GM12878 (cell line): ENCODE measurements around the gene SLC4A8. TPM values are rescaled to one million over a fixed set of nuclear protein-coding genes. Genes with fewer than 3 reads are reported as not detected.

Source experiments
- ATAC-seq: fragments of 200-7000 bp; cut with Tn5 transposase; 3 replicates; pipeline ENCODE4 v1.9.1; 2020; ENCODE audit warnings: mild to moderate bottlenecking, moderate library complexity
- BruUV-seq: library from RNA; stranded (reverse); fragments of 400-500 nt; replicated peaks from 2 replicates; lab custom pipeline; 2021; lab: Mats Ljungman, UMichigan
- CTCF ChIA-PET: fragments of 300-600 bp; sonication (Branson Sonifier 250); formaldehyde crosslinking; extraction: SDS; loops from one replicate; lab custom pipeline; 2021; ENCODE audit warnings: inconsistent platforms; lab: Yijun Ruan, JAX
- POLR2A ChIA-PET: fragments of 350-600 bp; formaldehyde crosslinking; extraction: SDS; loops from one replicate; lab custom pipeline; 2021; ENCODE audit warnings: inconsistent platforms; lab: Charles Lee
- RAD21 ChIA-PET: fragments of 300-600 bp; sonication (Branson Sonifier 250); formaldehyde crosslinking; loops from one replicate; lab custom pipeline; 2023; ENCODE audit warnings: antibody characterized with exemption; ENCODE audit not compliant: unreplicated experiment; lab: Charles Lee
- SMC1A ChIA-PET: fragments of 300-600 bp; sonication (Branson Sonifier 250); formaldehyde crosslinking; loops from one replicate; lab custom pipeline; 2023; ENCODE audit not compliant: unreplicated experiment, uncharacterized antibody; lab: Charles Lee
- DNase-seq: peaks from one replicate; pipeline ENCODE4 v3.0.0-alpha.2; 2011; ENCODE audit warnings: low read depth, low spot score
- FAIRE-seq: peaks from 3 replicates; lab custom pipeline; 2011; peaks lifted over from hg19 to GRCh38; lab: Jason Lieb, UNC
- H2AFZ ChIP-seq: 2 replicates; pipeline ENCODE4 v1.6.0; 2011; ENCODE audit warnings: low read depth, low read length, control low read depth; ENCODE audit not compliant: control insufficient read depth
- H3K27ac ChIP-seq: 2 replicates; pipeline ENCODE4 v1.5.1; 2011; ENCODE audit warnings: control low read depth; ENCODE audit not compliant: control insufficient read depth, insufficient read depth
- H3K27me3 ChIP-seq, 2 experiments: replicated peaks in 1 of 2; 2 replicates each; pipeline versions ENCODE4 v1.6.0 to v1.6.1; 2011; ENCODE audit warnings: low read length in 1 of 2; ENCODE audit not compliant: control insufficient read depth in 2 of 2, insufficient read depth in 2 of 2
- H3K36me3 ChIP-seq, 2 experiments: 2 replicates each; pipeline ENCODE4 v1.5.1; 2011; ENCODE audit warnings: low read length in 1 of 2; ENCODE audit not compliant: control insufficient read depth in 2 of 2, insufficient read depth in 2 of 2
- H3K4me1 ChIP-seq: 2 replicates; pipeline ENCODE4 v1.6.1; 2011; ENCODE audit warnings: mild to moderate bottlenecking, low read length, moderate library complexity, mixed read lengths; ENCODE audit not compliant: control insufficient read depth, insufficient read depth
- H3K4me2 ChIP-seq: 2 replicates; pipeline ENCODE4 v1.6.0; 2011; ENCODE audit warnings: control low read depth; ENCODE audit not compliant: control insufficient read depth, insufficient read depth
- H3K4me3 ChIP-seq: fragments of 200-600 bp; sonication (generic); 2 replicates; pipeline ENCODE4 v1.5.1; 2016
- H3K79me2 ChIP-seq: 2 replicates; pipeline ENCODE4 v1.6.0; 2011; ENCODE audit warnings: low read length; ENCODE audit not compliant: control insufficient read depth, insufficient read depth
- H3K9ac ChIP-seq: 2 replicates; pipeline ENCODE4 v1.8.0; 2011; ENCODE audit warnings: low read length, control low read depth, mixed read lengths; ENCODE audit not compliant: control insufficient read depth, insufficient read depth
- H3K9me3 ChIP-seq: replicated peaks from 3 replicates; pipeline ENCODE4 v1.5.1; 2011; ENCODE audit warnings: mild to moderate bottlenecking, low read length; ENCODE audit not compliant: control insufficient read depth, insufficient read depth
- H4K20me1 ChIP-seq: 2 replicates; pipeline ENCODE4 v1.6.0; 2011; ENCODE audit not compliant: control insufficient read depth, insufficient read depth
- CHD4 ChIP-seq: fragments of 200-600 bp; sonication (generic); IDR thresholded peaks from 2 replicates; pipeline ENCODE4 v1.6.1; 2016; ENCODE audit warnings: mild to moderate bottlenecking
- HDGF ChIP-seq: fragments of 450-650 bp; IDR thresholded peaks from 2 replicates; pipeline ENCODE4 v1.6.1; 2016; ENCODE audit warnings: antibody characterized with exemption
- IKZF1 ChIP-seq: fragments of 450-650 bp; conservative IDR thresholded peaks from 2 replicates; pipeline ENCODE4 v1.6.1; 2017; ENCODE audit warnings: antibody characterized with exemption, mild to moderate bottlenecking
- MYC ChIP-seq: IDR thresholded peaks from 2 replicates; pipeline ENCODE4 v1.6.1; 2011; ENCODE audit warnings: mild to moderate bottlenecking, low read length, moderate library complexity, inconsistent platforms; ENCODE audit not compliant: insufficient read depth, insufficient replicate concordance, insufficient read length, severe bottlenecking
- NFYB ChIP-seq: IDR thresholded peaks from 2 replicates; pipeline ENCODE4 v1.6.1; 2011; ENCODE audit warnings: low read depth, mild to moderate bottlenecking, low read length, improper control_type of control experiment, moderate library complexity; ENCODE audit not compliant: insufficient read depth
- NR2C2 ChIP-seq: IDR thresholded peaks from 2 replicates; pipeline ENCODE4 v1.6.1; 2011; ENCODE audit warnings: borderline replicate concordance, low read depth; ENCODE audit not compliant: control insufficient read depth, insufficient read length
- RAD21 ChIP-seq: IDR thresholded peaks from 2 replicates; pipeline ENCODE4 v1.6.1; 2011; ENCODE audit warnings: mild to moderate bottlenecking, low read depth, low read length, moderate library complexity; ENCODE audit not compliant: insufficient read depth
- SMAD5 ChIP-seq: IDR thresholded peaks from 2 replicates; pipeline ENCODE4 v1.6.1; 2016; ENCODE audit warnings: antibody characterized with exemption, low read depth
- SPI1 ChIP-seq: IDR thresholded peaks from 2 replicates; pipeline ENCODE4 v1.6.1; 2011; ENCODE audit warnings: low read depth, mild to moderate bottlenecking, low read length, moderate library complexity, borderline replicate concordance; ENCODE audit not compliant: insufficient read depth
- YY1 ChIP-seq: IDR thresholded peaks from 2 replicates; pipeline ENCODE4 v1.6.1; 2011; ENCODE audit warnings: low read depth, mild to moderate bottlenecking, low read length
- ZSCAN29 ChIP-seq: fragments of 450-650 bp; IDR thresholded peaks from 2 replicates; pipeline ENCODE4 v1.6.1; 2017; ENCODE audit warnings: mild to moderate bottlenecking, moderate library complexity
- WGBS: methylation state at CpG from one replicate; pipeline ENCODE4 v1.1.6; 2016; ENCODE audit warnings: low lambda C conversion rate; ENCODE audit not compliant: insufficient replicate concordance, insufficient coverage; ENCODE audit errors: missing lambda C conversion rate; 5-methylcytosine and 5-hydroxymethylcytosine counted together
- in situ Hi-C: fragments of 300-500 bp; cut with MboI; formaldehyde crosslinking; loops from 9 replicates; pipeline ENCODE4 v1.14.3; 2018; ENCODE audit warnings: mixed read lengths
- intact Hi-C: fragments of 100-400 bp; cut with micrococcal nuclease; formaldehyde crosslinking; loops from one replicate; pipeline ENCODE4 v1.14.2; 2022; ENCODE audit not compliant: unreplicated experiment
- polyA plus RNA-seq, 11 experiments: library from polyadenylated mRNA; depleted of rRNA in 4 of 11; unstranded in 6 of 11; stranded (reverse) in 5 of 11; fragments of >200 nt; fragmentation: Nextera tagmentation in 4 of 11; fragmentation: Illumina TruSeq in 1 of 11; extraction: Ambion mirVana in 4 of 11; extraction: Trizol in 1 of 11; gene quantifications; 1 replicate in 1 of 11; 2 replicates in 10 of 11; pipeline versions ENCODE4 v1.2.1 to v1.2.3, GENCODE V29; 2011 to 2016; ENCODE audit warnings: inconsistent platforms in 2 of 11, missing spikeins in 2 of 11, low read depth in 1 of 11
- total RNA-seq, 4 experiments: library from RNA; depleted of rRNA in 3 of 4; stranded (reverse); fragments of >200 nt in 3 of 4; fragmentation: Illumina TruSeq in 1 of 4; extraction: Trizol in 1 of 4; gene quantifications; 2 replicates each; pipeline versions ENCODE4 v1.2.1 to v1.2.3, GENCODE V29; 2013 to 2021

The SLC4A8 gene
- total and polyA plus RNA-seq, 10 of the 15 experiments (the other 5 are each of a cell fraction or from before 2014, with no cell fraction given) = 1.4 to 7.7 (median 3.7) TPM

DNA sequence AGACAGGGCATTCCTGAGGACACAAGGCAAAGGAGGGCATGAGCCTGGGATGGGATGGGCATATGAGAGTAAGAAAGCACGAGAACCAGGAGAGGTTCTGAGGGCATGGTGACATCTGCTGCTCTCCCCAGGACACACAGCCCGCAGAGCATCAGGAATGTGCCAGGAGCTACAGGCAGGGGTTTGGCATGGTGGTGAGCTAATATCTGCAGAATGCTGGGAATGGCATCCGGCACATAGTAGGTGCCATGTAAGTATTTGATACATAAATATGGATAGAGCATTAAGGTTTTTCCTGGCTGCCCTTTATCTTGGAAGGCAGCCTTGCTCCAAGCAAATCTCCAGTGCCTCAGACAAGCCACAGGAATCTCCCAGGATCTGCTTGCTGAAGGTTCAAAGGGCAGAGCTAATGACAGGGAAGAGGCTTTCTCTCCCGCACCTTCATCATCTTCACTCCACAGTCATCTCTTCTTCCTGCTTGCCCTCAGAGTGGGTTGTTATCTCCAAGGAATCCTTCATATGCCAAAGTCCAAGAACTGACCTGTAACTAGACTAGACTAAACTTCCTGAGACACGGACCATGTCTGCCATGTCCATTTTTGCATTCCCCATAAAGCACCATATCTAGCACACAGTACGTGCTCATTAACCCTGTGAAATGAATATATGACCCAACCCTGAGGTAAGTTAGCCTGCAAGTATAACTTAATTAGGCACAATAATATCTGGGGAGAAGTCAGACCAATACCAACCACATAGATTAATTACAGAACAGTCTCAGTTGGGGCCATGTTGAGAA lies 104.4 kb downstream of the SLC4A8 start:
- in situ Hi-C loops = loop anchor here (5.0 kb wide), 1 partner anchor 107 kb away; the partner anchor contains the start of gene SLC4A8
- POLR2A ChIA-PET = no interaction called here
- ATAC-seq = no peak

GRCh38 chr12:51529651-51529970 lies 105.0 kb downstream of the SLC4A8 start:
- H3K27ac ChIP-seq = no peak overlapping the region
- ChIA-PET CTCF (interaction anchor here (1.3 to 5.1 kb wide), 3 partner anchors 9 to 107 kb away, joined by 4 to 183 read pairs (median 5); partner anchors contain the start of gene SLC4A8), POLR2A (no interaction called here), SMC1A (interaction anchor here (1.3 kb wide), 1 partner anchor 105 kb away, joined by 3 read pairs; the partner anchor contains the start of gene SLC4A8), RAD21 (interaction anchor here (4.8 kb wide), 1 partner anchor 109 kb away, joined by 52 read pairs; no protein-coding TSS in a partner anchor)
- no peak overlapping the region for H3K9ac ChIP-seq
- no peaks in the 10 kb centered on the region for H3K9me3 ChIP-seq
- H3K79me2 ChIP-seq = no peaks in the 10 kb centered on the region
- WGBS = 65% methylated on average over 3 of the region's 3 CpGs
- ATAC-seq (no peak), FAIRE-seq (no peak), DNase-seq (no peak)
- intact Hi-C loops = loop anchor here (10.0 kb wide), 1 partner anchor 255 kb away; the partner anchor contains the start of gene SMAGP
- no peak overlapping the region for H3K4me3 ChIP-seq
- no TSS peak for BruUV-seq
- no peaks in the 10 kb centered on the region for H4K20me1 ChIP-seq
- TF ChIP-seq YY1 (no peak), SPI1 (no peak), ZSCAN29 (no peak)
- H3K4me2 ChIP-seq = no peak overlapping the region
- H3K27me3 ChIP-seq = peaks cover 0 to 2% of the 10 kb centered on the region in 2 experiments; a peak in 1 of 4 replicates
- in situ Hi-C loops = loop anchor here (5.0 kb wide), 1 partner anchor 107 kb away; the partner anchor contains the start of gene SLC4A8
- H2AFZ ChIP-seq = no peak overlapping the region
- no peaks in the 10 kb centered on the region for H3K36me3 ChIP-seq
- no peaks in the 10 kb centered on the region for H3K4me1 ChIP-seq

More for the DNA sequence above, 104.4 kb downstream of the SLC4A8 start:
- Histone ChIP-seq H4K20me1 (no peaks in the 10 kb centered on the region), H3K4me1 (no peaks in the 10 kb centered on the region), H3K27ac (no peak overlapping the region), H3K27me3 (peaks cover 0 to 2% of the 10 kb centered on the region in 2 experiments; a peak in 1 of 4 replicates), H3K9ac (no peak overlapping the region), H2AFZ (no peak overlapping the region), H3K79me2 (no peaks in the 10 kb centered on the region), H3K4me3 (no peak overlapping the region), H3K36me3 (no peaks in the 10 kb centered on the region), H3K9me3 (no peaks in the 10 kb centered on the region), H3K4me2 (no peak overlapping the region)
- ChIA-PET SMC1A (interaction anchor here (1.0 to 1.1 kb wide), 2 partner anchors 99 to 105 kb away, joined by 3 read pairs; no protein-coding TSS in a partner anchor), CTCF (interaction anchor here (0.7 to 2.0 kb wide), 6 partner anchors 10 to 469 kb away, joined by 3 to 7 read pairs (median 5); partner anchors contain the start of gene SLC4A8), RAD21 (interaction anchor here (1.4 kb wide), 1 partner anchor 105 kb away, joined by 4 read pairs; no protein-coding TSS in a partner anchor)
- no peak for TF ChIP-seq IKZF1
- TF ChIP-seq MYC = no peak
- TF ChIP-seq ZSCAN29 = no peak
- TF ChIP-seq SMAD5 = no peak
- no peak for TF ChIP-seq NR2C2
- TF ChIP-seq RAD21 = no peak
- no peak for TF ChIP-seq NFYB
- no peak for TF ChIP-seq CHD4
- TF ChIP-seq HDGF = no peak
- BruUV-seq = no TSS peak
- DNase-seq (no peak), FAIRE-seq (no peak)
- 38% methylated on average over 6 of the region's 6 CpGs for WGBS
- intact Hi-C loops = loop anchor here (10.0 kb wide), 1 partner anchor 254 kb away; the partner anchor contains the start of gene SMAGP
